Measurements from ENCODE around the gene CAST.
A peak's percentile ranks its signal among the peaks of the same experiment; 100 is the strongest.

CAST gene

DNA sequence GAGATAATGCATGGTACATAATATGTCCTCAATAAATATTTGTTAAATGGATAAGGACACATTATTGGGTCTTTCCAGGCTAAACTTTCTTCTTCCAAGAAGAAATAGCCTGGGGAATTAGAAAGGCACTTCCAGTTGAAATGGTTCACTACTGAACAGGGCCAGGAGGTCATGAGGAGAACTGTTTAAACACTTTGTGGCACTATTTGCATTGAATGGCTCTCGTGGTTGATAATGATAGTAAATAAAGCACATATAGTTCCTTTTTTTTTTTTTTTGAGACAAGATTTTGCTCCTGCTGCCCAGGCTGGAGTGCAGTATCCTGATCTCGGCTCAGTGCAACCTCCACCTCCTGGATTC lies 19.9 kb upstream of the CAST start:
- no peak for DNase-seq (ENCODE audit: low read depth in 2 of 2)

DNA sequence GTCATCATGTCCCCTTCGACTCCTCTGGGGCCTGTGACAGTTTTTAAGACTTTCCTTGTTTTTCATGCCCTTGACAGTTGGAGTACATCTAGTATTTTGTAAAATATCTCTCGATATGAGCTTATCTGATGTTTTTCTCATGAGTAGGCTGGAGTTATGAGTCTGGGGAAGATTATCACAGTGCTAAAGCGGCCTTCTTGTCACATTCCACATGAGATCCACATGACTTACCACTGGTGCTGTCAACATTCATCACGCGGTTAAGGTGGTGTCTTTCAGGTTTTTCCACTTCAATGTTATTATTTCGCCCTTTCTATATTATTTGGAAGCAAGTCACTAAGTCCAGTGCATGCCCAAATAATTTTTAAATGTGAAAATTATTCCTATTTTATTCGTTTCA lies 17.1 kb upstream of the CAST start:
- no peak for DNase-seq (ENCODE audit: low read depth in 2 of 2)

DNA sequence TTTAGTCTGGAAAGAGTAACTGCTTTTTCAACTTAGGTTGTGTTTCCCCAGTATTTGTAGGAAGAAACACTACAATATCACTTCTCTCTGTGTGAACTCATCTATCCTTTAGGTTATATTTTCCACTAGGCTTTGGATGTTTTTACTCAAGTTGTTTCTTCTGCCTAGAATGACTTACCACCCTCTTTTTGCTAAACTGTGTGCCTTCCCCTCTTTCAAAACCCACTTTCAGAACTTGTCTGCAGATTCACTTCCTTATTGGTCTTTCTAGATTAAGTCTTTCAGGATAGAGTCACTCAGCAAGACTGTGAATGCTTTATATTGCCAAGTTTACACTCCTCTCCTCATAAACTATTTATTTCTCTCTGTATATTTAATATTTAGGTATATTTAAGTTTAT lies 14.2 kb upstream of the CAST start:
- no peak for DNase-seq (ENCODE audit: low read depth in 2 of 2)

DNA sequence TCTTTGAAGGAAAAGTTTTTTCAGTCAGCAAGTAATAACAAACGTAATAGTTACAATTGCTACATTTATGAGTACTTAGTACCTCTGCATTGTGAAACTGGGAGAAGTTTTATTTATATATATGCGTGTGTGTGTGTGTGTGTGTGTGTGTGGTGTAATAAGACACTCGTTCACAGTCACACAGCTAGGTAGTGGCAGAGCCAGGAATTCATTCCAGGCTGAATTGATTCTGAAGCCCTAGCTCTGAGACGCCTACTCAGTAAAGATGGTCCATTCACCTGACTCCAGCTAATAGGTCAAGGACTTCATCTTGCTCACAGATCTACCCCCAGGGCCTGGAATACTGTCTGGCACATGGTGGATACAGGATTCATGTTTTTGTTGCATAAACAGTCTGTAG lies 13.6 kb upstream of the CAST start:
- no peak for DNase-seq (ENCODE audit: low read depth in 2 of 2)

DNA sequence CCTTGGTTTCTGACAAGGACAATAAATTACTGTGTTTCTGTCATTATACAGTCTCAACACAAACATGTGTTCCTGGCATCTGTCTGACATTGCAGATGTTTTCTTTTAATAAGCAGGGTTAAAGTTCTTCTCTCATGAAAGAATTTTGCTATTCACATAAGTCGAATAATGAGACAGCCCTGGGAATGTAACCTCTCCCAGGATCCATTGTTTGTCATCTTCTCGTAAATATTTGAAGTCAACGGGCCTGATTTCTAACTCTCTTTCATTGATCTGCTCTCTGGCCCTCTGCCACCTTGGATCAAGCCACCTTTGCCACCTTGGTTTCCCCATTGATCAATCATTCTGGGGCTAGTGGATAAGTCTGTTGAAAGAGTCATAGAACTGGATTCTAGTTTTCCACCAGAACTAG lies 12.9 kb upstream of the CAST start:
- DNase-seq (ENCODE audit: low read depth in 2 of 2): no peak

DNA sequence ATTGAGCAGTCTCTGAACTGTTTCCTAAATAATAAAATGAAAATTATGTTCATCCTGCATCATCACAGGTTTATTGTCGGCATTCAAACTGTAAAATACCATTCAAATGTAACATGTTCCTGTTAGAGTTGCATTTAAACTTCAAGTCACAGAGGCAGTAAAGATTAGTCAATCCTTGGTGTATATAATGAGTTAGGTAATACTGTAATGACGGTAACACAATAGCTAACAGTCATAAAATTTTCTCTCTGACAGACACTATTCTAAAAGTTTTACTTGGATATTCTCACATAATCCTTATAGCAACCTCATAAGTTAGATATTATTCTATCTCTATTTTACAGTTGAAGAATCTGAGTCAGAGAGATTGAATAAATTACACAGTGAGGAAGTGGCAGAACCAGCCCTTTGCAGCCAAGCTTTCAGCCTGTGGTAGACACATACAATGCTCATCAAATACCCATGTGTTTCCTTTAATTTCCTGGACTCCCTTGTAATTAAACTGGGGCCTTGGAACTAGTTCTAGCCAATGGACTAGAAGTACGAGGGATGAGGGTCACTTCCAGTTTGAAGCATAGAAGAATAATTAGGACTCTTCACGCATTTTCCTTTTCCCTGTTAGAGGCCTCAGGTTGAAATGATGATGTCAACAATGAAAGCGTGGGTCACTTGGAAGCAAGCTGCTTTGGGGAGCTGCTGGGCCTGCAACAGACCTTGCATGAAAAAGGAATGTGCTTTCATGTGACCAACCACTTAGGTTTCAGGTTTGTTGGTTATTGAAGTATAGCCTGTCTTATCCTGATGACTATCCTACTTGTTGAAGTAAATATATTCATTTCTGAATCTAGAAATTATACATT lies 12.3 kb upstream of the CAST start:
- no peak for DNase-seq (ENCODE audit: low read depth in 2 of 2)

DNA sequence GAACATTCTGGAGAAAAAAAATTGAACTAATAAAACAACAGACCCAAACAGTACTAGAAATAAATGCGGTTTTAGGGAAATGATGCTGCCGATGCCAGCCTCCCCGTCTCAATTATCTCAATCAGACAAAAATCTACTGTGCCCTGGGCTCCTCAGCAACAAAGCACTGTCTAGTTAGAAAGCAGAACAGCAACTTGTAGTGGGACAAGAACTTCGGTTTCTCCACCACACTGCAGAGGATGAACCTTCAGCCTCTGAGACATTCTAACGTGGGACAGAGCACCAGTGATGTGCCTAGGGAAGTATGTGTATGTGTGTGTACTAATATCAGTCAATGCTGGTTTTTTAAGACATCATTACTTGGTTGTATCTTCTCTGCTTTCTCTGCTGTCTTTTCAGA lies 11.1 kb upstream of the CAST start:
- DNase-seq (ENCODE audit: low read depth in 2 of 2): no peak

DNA sequence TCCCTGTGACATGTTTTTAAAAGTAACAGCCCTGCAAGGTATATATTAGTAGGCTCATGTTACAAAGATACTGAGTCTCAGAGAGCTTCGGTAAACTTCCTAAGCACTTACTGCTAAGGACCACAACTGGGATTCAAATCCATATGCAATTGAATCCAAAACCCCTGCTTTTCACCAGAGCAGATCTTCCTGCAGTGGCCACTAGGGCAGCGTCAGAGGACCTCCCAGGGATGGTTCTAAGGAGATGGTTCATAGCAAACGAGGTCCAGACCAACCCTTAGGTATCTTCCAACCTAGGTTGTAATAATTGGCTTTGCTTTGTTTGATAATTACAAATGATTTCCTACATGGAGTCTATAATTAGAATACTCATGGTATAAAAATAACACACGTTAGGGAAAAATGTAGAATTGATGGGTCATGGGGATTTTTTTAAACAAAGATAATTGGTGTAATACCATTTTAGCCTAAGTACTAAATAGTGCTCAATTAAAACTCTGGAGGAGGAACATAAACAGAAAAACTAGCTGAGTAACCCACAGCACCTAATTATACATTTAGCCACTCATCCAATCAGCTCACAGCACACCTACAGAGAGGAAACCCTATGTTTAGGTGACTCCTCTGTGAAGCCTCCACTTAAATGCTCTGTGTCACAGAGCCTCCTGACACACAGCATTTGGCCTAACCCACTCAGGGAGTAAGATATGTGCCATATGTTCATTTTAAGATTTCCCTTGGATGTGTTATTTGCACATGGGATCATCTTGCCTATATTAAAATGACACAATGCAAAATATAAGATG lies 10.0 kb upstream of the CAST start:
- no peak for DNase-seq (ENCODE audit: low read depth in 2 of 2)

DNA sequence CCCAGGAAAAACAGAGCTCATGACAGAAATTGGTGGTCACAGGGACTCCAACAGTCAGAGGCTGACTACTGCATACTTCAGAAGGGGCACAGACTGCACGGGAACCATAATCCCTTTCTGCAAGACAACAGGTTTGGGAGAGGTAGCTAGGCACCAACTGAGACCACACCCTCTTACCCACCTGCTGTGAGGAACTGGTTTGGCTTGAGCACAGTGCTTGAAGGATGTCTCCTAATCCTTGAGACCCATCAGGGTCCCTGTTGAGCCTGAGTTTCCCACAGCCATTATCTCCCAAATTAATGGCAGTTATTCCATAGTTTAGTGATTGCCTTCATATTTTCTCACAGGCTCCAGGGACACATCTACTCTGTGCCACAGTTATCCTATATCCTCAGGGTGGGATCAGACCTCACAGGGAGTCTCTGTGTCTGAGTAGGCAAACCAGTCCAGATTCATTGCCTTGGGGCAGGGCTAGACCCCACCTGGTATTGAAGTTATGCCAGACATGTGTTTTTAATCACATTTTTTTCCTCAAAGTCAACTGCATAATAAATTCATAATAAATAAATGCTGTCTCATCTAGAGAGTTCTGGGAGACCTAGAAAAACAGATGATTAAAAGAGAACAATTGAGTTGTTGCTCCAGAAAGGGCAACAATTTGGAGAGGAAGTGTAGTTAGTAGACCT lies 9.3 kb upstream of the CAST start:
- DNase-seq (ENCODE audit: low read depth in 2 of 2): no peak

DNA sequence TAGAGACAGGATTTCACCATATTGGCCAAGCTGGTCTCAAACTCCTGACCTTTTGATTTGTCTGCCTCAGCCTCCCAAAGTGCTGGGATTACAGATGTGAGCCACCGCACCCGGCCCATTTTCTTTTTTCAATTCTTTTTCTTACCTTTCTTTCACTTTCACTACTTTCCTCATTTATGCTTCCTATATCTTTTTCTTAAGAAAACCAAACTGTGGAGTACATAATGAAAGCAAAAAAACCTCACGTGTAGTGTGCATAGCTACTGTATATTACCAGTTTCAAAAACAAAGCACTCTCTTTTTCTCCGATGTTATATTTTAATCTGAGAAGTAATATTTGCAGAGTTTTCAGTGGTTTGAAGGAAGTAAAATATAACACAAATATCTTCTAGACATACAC lies 8.0 kb upstream of the CAST start:
- DNase-seq (ENCODE audit: low read depth in 2 of 2): no peak

DNA sequence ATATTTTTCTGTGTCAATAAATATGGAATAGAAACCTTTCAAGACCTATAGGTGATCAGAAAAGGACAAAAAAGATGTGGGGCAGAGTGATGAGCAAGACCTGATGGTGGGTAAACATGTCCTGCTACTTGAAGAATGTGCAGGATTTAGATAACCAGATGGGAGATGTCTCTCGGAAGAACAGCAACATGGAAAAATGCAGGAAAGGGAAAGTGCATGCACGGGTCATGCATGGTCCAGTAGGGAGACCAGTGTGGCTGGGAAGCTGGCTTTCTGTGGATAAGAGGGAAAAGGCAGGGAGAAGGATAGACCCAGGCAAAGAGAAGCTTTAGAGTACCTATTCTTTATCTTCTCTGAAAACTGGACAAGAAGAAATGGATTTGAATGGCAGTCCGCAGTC lies 7.1 kb upstream of the CAST start:
- DNase-seq (ENCODE audit: low read depth in 2 of 2): no peak

DNA sequence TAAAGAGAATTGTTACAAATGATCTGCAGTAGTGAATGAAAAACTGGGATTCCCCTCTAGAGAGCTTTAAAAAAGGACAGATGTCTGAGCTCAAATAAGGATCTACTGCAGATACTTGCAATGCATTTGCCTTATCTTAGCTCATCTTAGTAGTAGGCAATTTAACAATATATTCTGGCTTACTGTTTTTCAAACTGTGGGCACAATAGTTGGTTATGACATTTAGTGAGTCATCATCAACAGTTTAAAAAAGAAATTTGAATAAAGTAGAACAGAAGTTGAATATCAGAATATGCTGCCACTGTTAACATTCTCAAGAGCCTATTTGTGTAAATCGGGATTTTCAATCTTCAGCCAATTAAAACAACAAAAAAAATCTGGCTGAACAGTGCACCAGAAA lies 6.7 kb upstream of the CAST start:
- no peak for DNase-seq (ENCODE audit: low read depth in 2 of 2)

DNA sequence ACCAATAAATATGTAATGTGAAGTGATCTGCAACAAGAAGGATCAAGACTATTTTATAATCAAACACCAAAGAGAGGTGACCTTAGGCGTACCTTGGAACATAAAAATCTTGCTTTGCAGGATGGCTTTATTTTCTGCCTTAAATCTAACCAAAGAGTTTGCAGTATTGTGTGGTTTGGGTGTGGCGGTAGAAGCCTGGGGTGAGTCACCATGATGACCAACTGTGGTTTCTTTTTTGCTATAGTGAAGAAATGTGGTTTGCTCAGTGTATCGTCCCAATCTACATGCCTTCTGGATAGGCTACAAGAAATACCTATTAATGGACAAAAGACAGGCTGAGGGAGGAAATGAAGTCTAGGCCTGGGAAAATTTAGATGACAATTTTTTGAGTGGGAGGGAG lies 5.1 kb upstream of the CAST start:
- no peak for DNase-seq (ENCODE audit: low read depth in 2 of 2)

DNA sequence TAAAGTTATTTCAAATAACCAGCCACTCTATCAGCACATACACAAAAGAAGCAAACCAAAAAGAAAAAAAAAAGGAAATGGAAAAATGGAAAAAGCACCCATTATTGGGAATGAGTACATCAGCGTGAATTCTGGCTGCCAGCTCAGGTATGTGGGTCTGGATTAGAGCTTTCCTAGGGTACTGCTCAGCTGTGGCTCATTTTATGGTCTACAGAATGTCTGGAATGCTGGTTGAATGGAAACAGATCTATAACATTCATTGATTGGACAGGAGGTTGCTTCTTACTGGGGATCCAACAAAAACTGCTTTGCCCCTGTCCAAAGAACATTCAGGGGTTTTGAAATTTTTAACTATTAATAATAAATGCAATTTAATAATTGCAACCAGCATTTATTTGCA lies 3.9 kb upstream of the CAST start:
- DNase-seq (ENCODE audit: low read depth in 2 of 2): no peak

DNA sequence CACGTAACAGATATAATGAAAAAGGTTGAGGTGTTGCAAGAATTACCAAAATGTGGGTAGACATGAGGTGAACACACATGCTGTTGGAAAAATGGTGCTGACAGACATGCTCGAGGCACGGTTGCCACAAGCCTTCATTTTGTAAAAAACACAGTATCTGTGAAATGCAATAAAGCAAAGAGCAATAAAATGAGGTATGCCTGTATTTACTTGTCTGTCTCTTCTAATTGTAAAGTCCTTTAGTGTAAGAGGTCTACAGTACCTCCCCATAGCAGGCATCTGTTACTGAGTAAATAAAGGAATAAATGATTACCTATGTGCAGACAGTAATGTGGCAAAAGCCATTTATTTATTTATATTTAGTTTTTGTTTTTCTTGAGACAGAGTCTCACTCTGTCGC lies 3.0 kb upstream of the CAST start:
- no peak for DNase-seq (ENCODE audit: low read depth in 2 of 2)

DNA sequence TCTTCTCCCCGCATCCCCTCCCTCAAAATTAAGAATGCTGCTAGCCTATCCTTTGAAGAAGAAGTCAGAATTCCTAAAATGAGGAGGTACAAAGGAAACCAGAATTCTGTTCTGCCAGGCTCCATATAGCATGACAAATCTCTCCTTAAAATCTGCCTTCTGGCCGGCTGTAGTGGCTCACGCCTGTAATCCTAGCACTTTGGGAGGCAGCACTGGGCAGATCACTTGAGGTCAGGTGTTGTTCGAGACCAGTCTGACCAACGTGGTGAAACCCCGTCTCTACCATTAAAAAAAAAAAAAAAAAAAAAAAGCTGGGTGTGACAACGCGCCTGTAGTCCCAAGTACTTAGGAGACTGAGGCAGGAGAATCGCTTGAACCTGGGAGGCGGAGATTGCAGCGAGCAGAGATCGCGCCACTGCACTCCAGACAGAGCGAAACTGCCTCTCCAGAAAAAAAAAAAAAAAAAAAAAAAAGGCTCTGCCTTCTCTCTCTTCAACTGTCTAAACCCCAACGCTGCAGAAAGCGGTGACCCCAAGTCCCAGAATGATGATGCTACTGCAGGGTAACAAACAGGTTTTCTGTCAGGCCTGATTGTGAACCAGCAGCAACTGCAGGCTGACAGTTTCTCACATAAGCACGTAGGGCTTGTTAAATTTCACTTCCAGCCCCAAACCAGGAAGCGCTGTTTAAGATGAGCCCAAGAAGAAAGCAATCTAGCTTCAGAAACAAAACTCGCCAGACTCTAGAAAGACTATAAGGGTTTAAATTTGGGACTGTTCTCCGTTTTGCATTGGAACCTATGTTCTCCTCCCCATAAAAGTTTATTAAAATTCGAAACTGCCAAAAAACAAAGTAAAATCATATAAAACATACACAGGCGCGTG lies 963 bp upstream of the CAST start:
- DNase-seq (ENCODE audit: low read depth in 2 of 2): no peak

DNA sequence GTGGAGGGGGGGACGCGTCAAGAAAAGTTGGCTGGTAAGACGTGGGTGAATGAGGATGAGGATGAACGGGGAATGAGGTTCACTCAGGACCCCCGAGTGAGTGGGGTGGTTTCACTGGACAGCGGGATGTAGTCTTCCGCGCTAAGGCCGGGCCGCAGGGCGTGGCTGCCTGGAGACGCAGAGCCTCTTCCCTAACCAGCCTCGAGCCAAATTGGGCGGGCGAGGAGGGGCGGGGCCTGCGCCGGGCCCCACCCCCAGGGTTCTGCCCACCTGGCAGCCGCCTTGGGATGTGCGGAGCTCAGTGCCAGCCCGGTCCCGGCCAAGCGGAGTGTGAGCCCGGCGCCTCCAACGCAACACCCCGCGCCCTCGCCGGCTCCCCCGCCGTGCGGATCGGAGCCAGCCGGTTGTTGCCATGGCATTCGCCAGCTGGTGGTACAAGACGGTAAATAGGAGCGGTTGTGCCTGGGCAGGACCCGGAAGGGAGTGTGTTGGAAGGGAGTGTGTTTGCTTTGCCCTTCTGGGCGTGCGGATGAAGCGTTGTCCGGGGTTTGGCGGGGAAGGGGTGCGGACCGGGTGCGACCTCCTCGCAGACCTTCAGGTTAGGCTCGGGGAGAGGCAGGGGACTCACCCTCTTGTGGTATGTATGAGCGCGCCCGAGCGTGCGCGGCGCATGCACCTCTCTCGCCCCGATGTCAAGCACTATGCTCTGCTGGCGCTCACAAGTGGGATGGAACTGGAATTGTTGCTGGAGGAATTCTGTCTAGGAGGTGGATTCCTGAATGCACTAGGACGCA lies 746 bp downstream of the CAST start:
- peak; percentile 73 to 85 for DNase-seq (ENCODE audit: low read depth in 2 of 2)

DNA sequence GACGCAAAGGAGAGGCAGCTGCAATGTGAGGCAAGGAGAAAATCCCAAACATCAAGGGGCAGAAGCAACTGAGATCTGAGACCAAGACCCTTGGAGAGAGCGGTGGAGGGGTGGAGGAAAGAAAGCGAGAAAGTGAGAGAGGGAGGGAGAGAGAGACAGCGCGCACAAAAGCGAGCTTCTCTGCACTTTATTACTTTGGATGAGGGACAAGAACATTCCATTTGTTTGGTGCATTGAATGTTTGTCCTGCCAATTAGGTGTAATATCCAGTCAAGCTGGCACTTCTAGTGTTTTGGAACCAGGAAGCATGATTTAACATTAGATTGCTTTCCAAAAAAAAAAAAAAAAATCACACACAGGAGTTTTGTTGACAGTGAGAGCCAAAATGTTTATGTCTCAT lies 1.4 kb downstream of the CAST start:
- DNase-seq (ENCODE audit: low read depth in 2 of 2): no peak

DNA sequence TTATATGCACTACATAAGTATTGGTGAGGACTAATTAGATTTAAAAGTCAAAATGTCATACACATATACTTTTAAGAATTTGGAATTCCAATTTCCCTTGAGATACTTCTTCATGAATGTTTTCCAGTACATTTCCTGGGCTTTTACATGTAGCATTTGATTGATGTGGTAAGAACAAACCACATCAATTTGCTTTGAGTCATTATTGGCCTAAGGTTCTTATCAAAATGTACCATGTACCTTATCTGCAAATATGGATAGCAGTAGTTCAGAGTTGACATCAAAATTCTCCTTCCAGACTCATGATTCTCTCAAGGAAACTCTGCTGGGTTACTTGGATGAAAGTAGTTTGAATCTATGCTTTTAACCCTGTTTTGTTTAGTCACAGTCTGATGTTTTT lies 2.5 kb downstream of the CAST start:
- no peak for DNase-seq (ENCODE audit: low read depth in 2 of 2)

DNA sequence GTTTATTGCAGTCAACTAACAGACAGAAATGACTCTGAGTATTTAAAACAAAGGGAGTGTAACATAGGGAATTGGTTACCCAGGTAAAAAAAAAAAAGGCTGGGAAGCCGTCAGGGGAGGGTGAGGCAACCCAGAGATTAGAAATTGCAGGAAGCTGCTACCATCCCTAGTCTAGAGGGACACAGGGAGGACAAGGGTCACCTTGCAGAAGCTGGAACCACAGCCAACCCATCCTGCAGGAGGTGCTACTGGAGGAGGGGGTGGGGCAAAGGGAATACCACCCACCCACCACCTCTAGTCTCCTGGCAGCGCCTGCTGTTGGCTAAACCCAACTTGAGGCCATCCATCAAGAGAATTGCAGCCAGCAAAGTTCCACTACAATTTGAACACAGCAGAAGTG lies 6.5 kb downstream of the CAST start:
- no peak for DNase-seq (ENCODE audit: low read depth in 2 of 2)

DNA sequence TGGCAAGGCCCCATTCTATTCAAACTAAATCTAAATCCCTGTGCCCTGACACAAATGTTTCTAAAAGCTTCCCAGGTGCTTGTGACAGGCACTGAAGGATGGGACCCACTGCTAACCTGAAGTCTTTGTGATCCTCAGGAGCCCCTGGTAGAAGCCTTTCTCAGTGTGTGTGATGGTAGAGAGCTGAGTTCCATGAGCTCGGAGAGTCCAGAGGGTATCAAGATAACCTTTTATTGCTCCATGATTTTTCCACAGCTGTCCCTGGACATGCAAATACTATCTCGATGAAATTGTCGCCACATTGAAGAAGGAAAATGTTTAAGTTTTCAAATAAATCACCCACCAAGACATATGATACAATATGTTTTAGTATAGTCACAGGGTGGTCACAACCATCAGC lies 7.7 kb downstream of the CAST start:
- DNase-seq (ENCODE audit: low read depth in 2 of 2): no peak

Data from stimulated activated CD4-positive, alpha-beta T cell treated with anti-CD3 and anti-CD28 coated beads, Interleukin-12 subunit alpha, Interleukin-12 subunit beta, amount 100 ng/mL, for 24 hours (primary cell).